ENCODE data around the gene MCEE.

- TF ChIP-seq YY1 (IDR thresholded peaks at IDR 0.05) (no peak), GABPA (IDR thresholded peaks at IDR 0.05 in 1 of 2, conservative IDR thresholded peaks at IDR 0.05 in 1 of 2) (no peak), HNF4A (conservative IDR thresholded peaks at IDR 0.05) (no peak), TAF1 (conservative IDR thresholded peaks at IDR 0.05) (no peak), MAX (IDR thresholded peaks at IDR 0.05) (no peak), EGR1 (IDR thresholded peaks at IDR 0.05; ENCODE audit: low read depth in 2 of 2) (no peak), RAD21 (IDR thresholded peaks at IDR 0.05) (no peak), ATF3 (IDR thresholded peaks at IDR 0.05) (no peak), JUND (IDR thresholded peaks at IDR 0.05) (no peak)
- TF ChIP-seq, protein P1, sequence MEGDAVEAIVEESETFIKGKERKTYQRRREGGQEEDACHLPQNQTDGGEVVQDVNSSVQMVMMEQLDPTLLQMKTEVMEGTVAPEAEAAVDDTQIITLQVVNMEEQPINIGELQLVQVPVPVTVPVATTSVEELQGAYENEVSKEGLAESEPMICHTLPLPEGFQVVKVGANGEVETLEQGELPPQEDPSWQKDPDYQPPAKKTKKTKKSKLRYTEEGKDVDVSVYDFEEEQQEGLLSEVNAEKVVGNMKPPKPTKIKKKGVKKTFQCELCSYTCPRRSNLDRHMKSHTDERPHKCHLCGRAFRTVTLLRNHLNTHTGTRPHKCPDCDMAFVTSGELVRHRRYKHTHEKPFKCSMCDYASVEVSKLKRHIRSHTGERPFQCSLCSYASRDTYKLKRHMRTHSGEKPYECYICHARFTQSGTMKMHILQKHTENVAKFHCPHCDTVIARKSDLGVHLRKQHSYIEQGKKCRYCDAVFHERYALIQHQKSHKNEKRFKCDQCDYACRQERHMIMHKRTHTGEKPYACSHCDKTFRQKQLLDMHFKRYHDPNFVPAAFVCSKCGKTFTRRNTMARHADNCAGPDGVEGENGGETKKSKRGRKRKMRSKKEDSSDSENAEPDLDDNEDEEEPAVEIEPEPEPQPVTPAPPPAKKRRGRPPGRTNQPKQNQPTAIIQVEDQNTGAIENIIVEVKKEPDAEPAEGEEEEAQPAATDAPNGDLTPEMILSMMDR (IDR thresholded peaks at IDR 0.05; ENCODE audit: low read depth, low read length, missing input control), result no peak
- TF ChIP-seq, protein P2, sequence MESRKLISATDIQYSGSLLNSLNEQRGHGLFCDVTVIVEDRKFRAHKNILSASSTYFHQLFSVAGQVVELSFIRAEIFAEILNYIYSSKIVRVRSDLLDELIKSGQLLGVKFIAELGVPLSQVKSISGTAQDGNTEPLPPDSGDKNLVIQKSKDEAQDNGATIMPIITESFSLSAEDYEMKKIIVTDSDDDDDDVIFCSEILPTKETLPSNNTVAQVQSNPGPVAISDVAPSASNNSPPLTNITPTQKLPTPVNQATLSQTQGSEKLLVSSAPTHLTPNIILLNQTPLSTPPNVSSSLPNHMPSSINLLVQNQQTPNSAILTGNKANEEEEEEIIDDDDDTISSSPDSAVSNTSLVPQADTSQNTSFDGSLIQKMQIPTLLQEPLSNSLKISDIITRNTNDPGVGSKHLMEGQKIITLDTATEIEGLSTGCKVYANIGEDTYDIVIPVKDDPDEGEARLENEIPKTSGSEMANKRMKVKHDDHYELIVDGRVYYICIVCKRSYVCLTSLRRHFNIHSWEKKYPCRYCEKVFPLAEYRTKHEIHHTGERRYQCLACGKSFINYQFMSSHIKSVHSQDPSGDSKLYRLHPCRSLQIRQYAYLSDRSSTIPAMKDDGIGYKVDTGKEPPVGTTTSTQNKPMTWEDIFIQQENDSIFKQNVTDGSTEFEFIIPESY (IDR thresholded peaks at IDR 0.05), result no peak
Observed at GRCh38 chr2:71069376-71069775, 60.7 kb downstream of the MCEE start.

All from liver (tissue), 3 donors.